Liver (tissue), 9 donors: Measurements from ENCODE around the gene C1orf210. TPM values are rescaled to one million over a fixed set of nuclear protein-coding genes. Genes with fewer than 3 reads are reported as not detected.
A peak's percentile ranks its signal among the peaks of the same experiment; 100 is the strongest.

Experiments used
- DNase-seq: peaks from one replicate; pipeline ENCODE4 v3.0.0-alpha.2; 2017; ENCODE audit warnings: low spot score
- H3K27ac ChIP-seq, 2 donors: one replicate each; pipeline ENCODE4 v1.7.0; 2013; ENCODE audit warnings: inconsistent platforms in 2 of 2, low read length in 2 of 2, control low read depth in 1 of 2, low read depth in 1 of 2, mild to moderate bottlenecking in 1 of 2
- H3K27me3 ChIP-seq, 4 donors: one replicate each; pipeline versions ENCODE4 v1.6.1 to v1.7.0; 2013; ENCODE audit warnings: low read length in 3 of 4, inconsistent platforms in 1 of 4, mild to moderate bottlenecking in 1 of 4, moderate library complexity in 1 of 4; ENCODE audit not compliant: control insufficient read depth in 4 of 4, insufficient read depth in 4 of 4
- H3K36me3 ChIP-seq, 4 donors: one replicate each; pipeline versions ENCODE4 v1.6.1 to v1.7.0; 2013; ENCODE audit warnings: low read length in 3 of 4, mild to moderate bottlenecking in 3 of 4, low read depth in 1 of 4, moderate library complexity in 1 of 4; ENCODE audit not compliant: control insufficient read depth in 4 of 4, insufficient read depth in 3 of 4
- H3K4me1 ChIP-seq, 4 donors: one replicate each; pipeline versions ENCODE4 v1.6.1 to v1.7.0; 2013; ENCODE audit warnings: low read length in 3 of 4, mild to moderate bottlenecking in 3 of 4, moderate library complexity in 1 of 4; ENCODE audit not compliant: control insufficient read depth in 4 of 4, insufficient read depth in 4 of 4
- H3K4me3 ChIP-seq, 3 donors: one replicate each; pipeline versions ENCODE4 v1.6.1 to v1.7.0; 2013; ENCODE audit warnings: low read length in 3 of 3, control low read depth in 1 of 3, low read depth in 1 of 3, mild to moderate bottlenecking in 1 of 3
- H3K9ac ChIP-seq, 2 donors: one replicate each; pipeline ENCODE4 v1.7.0; 2013; ENCODE audit warnings: low read length in 2 of 2, mild to moderate bottlenecking in 2 of 2, moderate library complexity in 2 of 2, control low read depth in 1 of 2, low read depth in 1 of 2
- H3K9me3 ChIP-seq, 4 donors: one replicate each; pipeline versions ENCODE4 v1.6.1 to v1.7.0; 2013; ENCODE audit warnings: low read length in 3 of 4; ENCODE audit not compliant: control insufficient read depth in 4 of 4
- EGR1 ChIP-seq, 2 donors: IDR thresholded peaks; 2 replicates each; pipeline ENCODE4 v1.6.1; 2016 to 2018; ENCODE audit warnings: antibody characterized with exemption in 2 of 2, low read depth in 2 of 2
- HNF4A ChIP-seq, 2 donors: conservative IDR thresholded peaks; 2 replicates each; pipeline ENCODE4 v1.6.1; 2016; ENCODE audit warnings: antibody characterized with exemption in 2 of 2, mild to moderate bottlenecking in 2 of 2
- REST ChIP-seq: IDR thresholded peaks from 2 replicates; pipeline ENCODE4 v1.6.1; 2016; ENCODE audit warnings: antibody characterized with exemption, mild to moderate bottlenecking
- RXRA ChIP-seq, 2 donors: IDR thresholded peaks; 2 replicates each; pipeline ENCODE4 v1.6.1; 2017 to 2018; ENCODE audit warnings: antibody characterized with exemption in 2 of 2, mild to moderate bottlenecking in 1 of 2
- SP1 ChIP-seq: IDR thresholded peaks from 2 replicates; pipeline ENCODE4 v1.6.1; 2018; ENCODE audit warnings: antibody characterized with exemption, mild to moderate bottlenecking
- TAF1 ChIP-seq: conservative IDR thresholded peaks from 2 replicates; pipeline ENCODE4 v1.6.1; 2016; ENCODE audit warnings: antibody characterized with exemption, mild to moderate bottlenecking
- ZBTB33 ChIP-seq: IDR thresholded peaks from 2 replicates; pipeline ENCODE4 v1.6.1; 2016; ENCODE audit warnings: antibody characterized with exemption
- WGBS: extraction: QIAGEN DNeasy Blood & Tissue Kit; methylation state at CpG from one replicate; pipeline ENCODE4 v1.1.7; 2013; 5-methylcytosine and 5-hydroxymethylcytosine counted together
- polyA plus RNA-seq, 2 donors: library from polyadenylated mRNA; stranded (reverse) in 1 of 2; unstranded in 1 of 2; fragments of 200-250 nt in 1 of 2; fragments of >200 nt in 1 of 2; fragmentation: Nextera tagmentation in 1 of 2; extraction: Ambion mirVana in 1 of 2; gene quantifications; one replicate each; pipeline versions ENCODE4 v1.2.1 to v1.2.3, GENCODE V29; 2013 to 2015
- total RNA-seq, 2 donors: library from RNA; depleted of rRNA; stranded (reverse); fragments of >200 nt; gene quantifications; one replicate each; pipeline ENCODE4 v1.2.3, GENCODE V29; 2014
- donor health status: healthy.
- donor health status: healthy.
- donor health status: healthy.
- donor health status: healthy.
- donor health status: healthy.

C1orf210 gene
- total and polyA plus RNA-seq, 4 donors = 0.75 to 5.0 (median 1.2) TPM

GRCh38 chr1:43267818-43268425, 17.5 kb downstream of the C1orf210 start:
- TF ChIP-seq SP1 (no peak), EGR1 (IDR thresholded peaks at IDR 0.05; ENCODE audit: low read depth in 2 of 2) (no peak), ZBTB33 (no peak), TAF1 (no peak), RXRA (IDR thresholded peaks at IDR 0.05) (no peak), REST (no peak)
- Histone ChIP-seq H3K9ac (no peak overlapping the region), H3K36me3 (no peaks in the 10 kb centered on the region), H3K9me3 (no peaks in the 10 kb centered on the region), H3K4me1 (peaks cover 10 to 23% (median 20%) of the 10 kb centered on the region in 4 donors), H3K4me3 (no peak overlapping the region), H3K27ac (no peak overlapping the region), H3K27me3 (peaks cover 0 to 2% (median 0%) of the 10 kb centered on the region in 4 donors)
- DNase-seq = no peak
- 69% methylated on average over 3 of the region's 3 CpGs for WGBS

GRCh38 chr1:43267291-43267805, 18.0 kb downstream of the C1orf210 start:
- peak; percentile 50 to 73 for TF ChIP-seq HNF4A (conservative IDR thresholded peaks at IDR 0.05)
- TF ChIP-seq RXRA (IDR thresholded peaks at IDR 0.05) = peak; percentile 45 to 80
- TF ChIP-seq REST = no peak
- H3K36me3 ChIP-seq = no peaks in the 10 kb centered on the region
- H3K27me3 ChIP-seq = peaks cover 0 to 2% (median 0%) of the 10 kb centered on the region in 4 donors
- H3K9ac ChIP-seq = no peak overlapping the region
- H3K4me3 ChIP-seq = no peak overlapping the region
- H3K4me1 ChIP-seq = peaks cover 10 to 23% (median 20%) of the 10 kb centered on the region in 4 donors
- 55% methylated on average over 9 of the region's 9 CpGs for WGBS
- DNase-seq = no peak
- H3K9me3 ChIP-seq = no peaks in the 10 kb centered on the region
- no peak overlapping the region for H3K27ac ChIP-seq
